GM23248 (cell line): ENCODE results near the gene TH. TPM values are rescaled to one million over a fixed set of nuclear protein-coding genes. Genes with fewer than 3 reads are reported as not detected.

Experiments
- DNase-seq: peaks from one replicate; pipeline ENCODE4 v3.0.0-alpha.2; 2015
- H2AFZ ChIP-seq: fragments of 200-600 bp; sonication (generic); 2 replicates; pipeline ENCODE4 v1.6.1; 2016; ENCODE audit warnings: antibody characterized with exemption
- H3F3A ChIP-seq: fragments of 200-600 bp; sonication (generic); 2 replicates; pipeline ENCODE4 v1.6.1; 2016; ENCODE audit warnings: mild to moderate bottlenecking, antibody characterized with exemption, mixed run types; ENCODE audit not compliant: insufficient read depth
- H3K27ac ChIP-seq: fragments of 200-600 bp; sonication (generic); 2 replicates; pipeline ENCODE4 v1.5.1; 2016; ENCODE audit warnings: mild to moderate bottlenecking
- H3K27me3 ChIP-seq: fragments of 200-600 bp; sonication (generic); replicated peaks from 2 replicates; pipeline ENCODE4 v1.6.1; 2016; ENCODE audit warnings: mild to moderate bottlenecking; ENCODE audit not compliant: insufficient read depth
- H3K36me3 ChIP-seq: fragments of 200-600 bp; sonication (generic); 2 replicates; pipeline ENCODE4 v1.6.1; 2016; ENCODE audit warnings: low read depth, mild to moderate bottlenecking
- H3K4me1 ChIP-seq: fragments of 200-600 bp; sonication (generic); 2 replicates; pipeline ENCODE4 v1.6.1; 2016; ENCODE audit warnings: mild to moderate bottlenecking; ENCODE audit not compliant: insufficient read depth
- H3K4me2 ChIP-seq: fragments of 200-600 bp; sonication (generic); one replicate; pipeline ENCODE4 v1.6.1; 2016; ENCODE audit warnings: mild to moderate bottlenecking; ENCODE audit not compliant: unreplicated experiment
- H3K4me3 ChIP-seq: fragments of 200-600 bp; sonication (generic); 2 replicates; pipeline ENCODE4 v1.5.1; 2016; ENCODE audit warnings: mild to moderate bottlenecking
- H3K79me2 ChIP-seq: fragments of 200-600 bp; sonication (generic); 2 replicates; pipeline ENCODE4 v1.6.1; 2016; ENCODE audit warnings: mild to moderate bottlenecking; ENCODE audit not compliant: insufficient read depth
- H3K9ac ChIP-seq: fragments of 200-600 bp; sonication (generic); 2 replicates; pipeline ENCODE4 v1.6.1; 2016; ENCODE audit warnings: mild to moderate bottlenecking
- H3K9me2 ChIP-seq: fragments of 200-600 bp; sonication (generic); 2 replicates; pipeline ENCODE4 v1.6.1; 2016; ENCODE audit warnings: mixed run types, mild to moderate bottlenecking, moderate library complexity; ENCODE audit not compliant: insufficient read depth
- H3K9me3 ChIP-seq: fragments of 200-600 bp; sonication (generic); one replicate; pipeline ENCODE4 v1.6.1; 2017; ENCODE audit warnings: low read depth
- H4K20me1 ChIP-seq: fragments of 200-600 bp; sonication (generic); 2 replicates; pipeline ENCODE4 v1.6.0; 2016; ENCODE audit not compliant: insufficient read depth
- EZH2 ChIP-seq: fragments of 200-600 bp; sonication (generic); IDR thresholded peaks from 2 replicates; pipeline ENCODE4 v1.6.1; 2018; ENCODE audit warnings: antibody characterized with exemption, mild to moderate bottlenecking; ENCODE audit not compliant: insufficient read depth, poor library complexity, severe bottlenecking
- EZH2phosphoT487 ChIP-seq: fragments of 200-600 bp; sonication (generic); IDR thresholded peaks from 2 replicates; pipeline ENCODE4 v1.6.1; 2018; ENCODE audit warnings: antibody characterized with exemption, moderate library complexity, mild to moderate bottlenecking, low read depth; ENCODE audit not compliant: insufficient read depth
- WGBS, 2 experiments: methylation state at CpG; one replicate each; pipeline ENCODE4 v1.1.6; 2015 to 2017; ENCODE audit warnings: low lambda C conversion rate in 2 of 2, low coverage in 1 of 2; ENCODE audit errors: missing lambda C conversion rate in 2 of 2; 5-methylcytosine and 5-hydroxymethylcytosine counted together
- in situ Hi-C: fragments of 300-500 bp; cut with MboI; formaldehyde crosslinking; loops from 2 replicates; pipeline ENCODE4 v1.15.0; 2020
- polyA plus RNA-seq: library from polyadenylated mRNA; unstranded; fragments of >200 nt; fragmentation: Nextera tagmentation; extraction: Ambion mirVana; gene quantifications from 2 replicates; pipeline ENCODE4 v1.2.1, GENCODE V29; 2016
- total RNA-seq: library from RNA; depleted of rRNA; stranded (reverse); fragments of >200 nt; shearing (Covaris generic); gene quantifications from 2 replicates; pipeline ENCODE4 v1.2.3, GENCODE V29; 2014; rRNA removed

Gene TH
- total RNA-seq = not detected in 2 replicates
- not detected in 2 replicates for polyA plus RNA-seq

- Histone ChIP-seq H3K9ac (no peak within 1 kb of the TSS), H3K27me3 (peaks cover 11% of the 10 kb centered on the region), H3K4me2 (no peak within 1 kb of the TSS), H3F3A (no peaks in the 10 kb centered on the region), H3K27ac (no peak within 1 kb of the TSS), H3K4me1 (peaks cover 4% of the 10 kb centered on the region; the same call in 1 of the 2 replicates), H2AFZ (no peak within 1 kb of the TSS), H3K9me2 (no peaks in the 10 kb centered on the region), H4K20me1 (no peaks in the 10 kb centered on the region), H3K4me3 (no peak within 1 kb of the TSS), H3K79me2 (no peaks in the 10 kb centered on the region), H3K36me3 (no peaks in the 10 kb centered on the region), H3K9me3 (no peaks in the 10 kb centered on the region)
- 47 to 57% methylated on average over 5 to 17 of the region's 17 CpGs for WGBS, 2 experiments
- TF ChIP-seq EZH2 (no peak), EZH2phosphoT487 (no peak)
- in situ Hi-C loops = loop anchor here (25.0 kb wide), 2 partner anchors 309 to 459 kb away; partner anchors contain the start of gene LSP1
- DNase-seq = no peak
Observed at GRCh38 chr11:2171591-2172003, at the start of gene TH. Gene TH (minus strand): TSS chr11:2171815. CDS start chr11:2171786, 29 bp downstream.

- peaks cover 48% of the 10 kb centered on the region for H3K27me3 ChIP-seq
- TF ChIP-seq EZH2phosphoT487 (no peak), EZH2 (no peak)
- 10 to 16% methylated on average over 1 of the region's 1 CpG for WGBS, 2 experiments
- H3K9me3 ChIP-seq = no peaks in the 10 kb centered on the region
- no peak overlapping the region for H3K9ac ChIP-seq
- H3K36me3 ChIP-seq = no peaks in the 10 kb centered on the region
- H3K27ac ChIP-seq = no peak overlapping the region
- no peak overlapping the region for H2AFZ ChIP-seq
- in situ Hi-C loops = no loop called here
- no peaks in the 10 kb centered on the region for H3K9me2 ChIP-seq
- no peaks in the 10 kb centered on the region for H3K4me1 ChIP-seq
- no peaks in the 10 kb centered on the region for H3F3A ChIP-seq
- H3K4me2 ChIP-seq = no peak overlapping the region
- no peak overlapping the region for H3K4me3 ChIP-seq
- H3K79me2 ChIP-seq = no peaks in the 10 kb centered on the region
- no peak for DNase-seq
- H4K20me1 ChIP-seq = no peaks in the 10 kb centered on the region
Observed at GRCh38 chr11:2221024-2221423, 49.4 kb upstream of the TH start.

- Histone ChIP-seq H3K9ac (no peak overlapping the region), H3K4me2 (no peak overlapping the region), H2AFZ (no peak overlapping the region), H3K4me3 (no peak overlapping the region), H3K9me2 (no peaks in the 10 kb centered on the region), H3F3A (no peaks in the 10 kb centered on the region), H3K27ac (no peak overlapping the region), H3K27me3 (peaks cover 48% of the 10 kb centered on the region), H3K9me3 (no peaks in the 10 kb centered on the region), H3K79me2 (no peaks in the 10 kb centered on the region), H4K20me1 (no peaks in the 10 kb centered on the region), H3K4me1 (no peaks in the 10 kb centered on the region), H3K36me3 (no peaks in the 10 kb centered on the region)
- in situ Hi-C loops = no loop called here
- WGBS, 2 experiments = 8 to 14% methylated on average over 3 of the region's 3 CpGs
- no peak for DNase-seq
- TF ChIP-seq EZH2 = no peak
- no peak for TF ChIP-seq EZH2phosphoT487
Observed at GRCh38 chr11:2220173-2220771, 48.7 kb upstream of the TH start.

- H3K4me1 ChIP-seq = no peaks in the 10 kb centered on the region
- no peak overlapping the region for H3K4me2 ChIP-seq
- H3F3A ChIP-seq = no peaks in the 10 kb centered on the region
- TF ChIP-seq EZH2 (no peak), EZH2phosphoT487 (no peak)
- DNase-seq = no peak
- H3K9me2 ChIP-seq = no peaks in the 10 kb centered on the region
- H3K9me3 ChIP-seq = no peaks in the 10 kb centered on the region
- H3K27me3 ChIP-seq = peaks cover 47% of the 10 kb centered on the region
- in situ Hi-C loops = no loop called here
- no peaks in the 10 kb centered on the region for H3K79me2 ChIP-seq
- H2AFZ ChIP-seq = no peak overlapping the region
- 16 to 21% methylated on average over 6 of the region's 6 CpGs for WGBS, 2 experiments
- H3K9ac ChIP-seq = no peak overlapping the region
- H3K27ac ChIP-seq = no peak overlapping the region
- H3K36me3 ChIP-seq = no peaks in the 10 kb centered on the region
- H4K20me1 ChIP-seq = no peaks in the 10 kb centered on the region
- H3K4me3 ChIP-seq = no peak overlapping the region
Observed at GRCh38 chr11:2219318-2220017, 47.9 kb upstream of the TH start.
